Left cardiac atrium (tissue), 4 donors: ENCODE results near the gene CD70. TPM values are rescaled to one million over a fixed set of nuclear protein-coding genes. Genes with fewer than 3 reads are reported as not detected.
"Not testable (repeated sequence)": the region's sequence is repeated elsewhere in the genome, so short reads cannot be mapped to it uniquely, and the experiment has no call there.

Experiments used
- ATAC-seq, 2 donors: fragments of 200-7000 bp; cut with Tn5 transposase; one replicate each; pipeline ENCODE4 v1.9.1; 2020; ENCODE audit warnings: mild to moderate bottlenecking in 2 of 2, moderate library complexity in 2 of 2
- DNase-seq: peaks from one replicate; pipeline ENCODE4 v3.0.0-alpha.2; 2020
- intact Hi-C, 2 donors: fragments of 100-400 bp; cut with DNase I; formaldehyde crosslinking; loops; one replicate each; pipeline versions ENCODE4 v1.14.1 to v1.15.1; 2022 to 2023
- total RNA-seq, 2 donors: library from RNA; stranded (reverse); fragmentation: NEBNext Ultra II Directional; extraction: Animal tissue kit (Norgen Biotek cat#: 25700); gene quantifications; one replicate each; pipeline ENCODE4 v1.2.1, GENCODE V29; 2021
- donor health status: DM: no; HTN: yes; CAD: no.
- donor health status: DM: no; HTN: yes; CAD: no; lungs with severe emphysema.
- donor health status: DM: yes; HTN: yes; CAD: no.
- donor health status: Dilated cardiomyopathy.

The CD70 gene
- total RNA-seq, 2 donors from 2014 or later: not detected

GRCh38 chr19:6600951-6601536 lies 10.1 kb upstream of the CD70 start:
- intact Hi-C loops, DNase-seq, ATAC-seq: not testable (repeated sequence)

DNA sequence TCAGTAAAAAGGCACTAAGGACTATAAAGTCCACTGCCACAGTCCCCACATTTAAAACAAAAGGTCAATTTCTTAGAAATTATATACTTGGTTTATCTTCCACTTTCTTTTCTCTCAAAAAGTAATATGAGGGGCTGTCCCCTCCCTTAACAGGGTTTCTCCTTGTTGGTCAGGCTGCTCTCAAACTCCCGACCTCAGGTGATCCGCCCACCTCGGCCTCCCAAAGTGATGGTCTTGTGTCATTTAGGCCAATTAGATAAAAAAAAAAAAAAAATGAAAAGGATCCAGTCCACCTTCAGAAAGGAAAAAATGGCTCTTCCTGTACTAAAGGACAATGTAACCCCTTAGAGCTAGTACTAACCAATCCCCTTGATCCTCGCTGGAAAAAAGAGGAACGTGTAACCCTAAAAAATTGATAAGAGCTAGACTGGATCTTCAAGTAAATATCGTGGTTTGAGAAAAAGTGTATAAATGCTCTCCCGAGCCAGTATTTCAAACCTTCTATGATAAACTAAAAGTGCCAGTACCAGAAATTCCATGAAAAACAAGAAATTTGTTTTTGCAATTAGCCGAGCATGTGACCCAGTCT lies 9.0 kb upstream of the CD70 start:
- no peak for DNase-seq
- intact Hi-C loops: no loop called here
- no peak for ATAC-seq

GRCh38 chr19:6598254-6598892 lies 7.4 kb upstream of the CD70 start:
- DNase-seq, ATAC-seq, intact Hi-C loops: not testable (repeated sequence)

DNA sequence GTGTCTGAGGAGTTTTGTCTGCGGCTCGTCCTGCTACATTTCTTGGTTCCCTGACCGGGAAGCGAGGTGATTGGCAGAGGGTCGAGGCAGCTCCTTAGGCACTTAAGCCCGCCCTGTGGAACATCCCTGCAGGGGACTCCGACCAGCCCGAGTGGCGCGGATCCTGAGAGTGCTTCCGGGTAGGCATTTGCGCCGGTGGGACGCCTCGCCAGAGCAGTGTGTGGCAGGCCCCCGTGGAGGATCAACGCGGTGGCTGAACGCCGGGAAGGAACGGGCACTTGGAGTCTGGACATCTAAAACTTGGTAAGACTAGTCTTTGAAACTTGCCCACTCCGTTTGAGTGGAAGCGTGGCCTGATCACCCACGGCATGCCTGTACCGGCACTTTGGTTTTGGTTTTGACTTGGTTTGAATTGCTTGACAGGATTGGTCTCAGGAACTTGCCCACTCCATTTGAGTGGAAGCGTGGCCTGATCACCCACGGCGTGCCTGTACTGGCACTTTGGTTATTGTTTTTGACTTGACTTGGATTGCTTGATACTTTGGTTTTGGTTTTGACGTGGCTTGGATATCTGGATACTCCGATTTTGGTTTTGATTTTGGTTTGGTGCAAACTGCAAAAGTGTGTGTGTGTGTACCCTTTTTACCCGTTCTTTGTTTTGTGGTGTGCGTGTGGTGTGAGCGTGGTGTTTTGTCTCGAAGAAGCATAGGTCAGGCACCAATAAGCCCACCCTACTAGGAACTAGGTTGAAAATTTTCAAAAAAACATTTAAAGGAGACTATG lies 6.7 kb upstream of the CD70 start:
- intact Hi-C loops, DNase-seq, ATAC-seq: not testable (repeated sequence)

DNA sequence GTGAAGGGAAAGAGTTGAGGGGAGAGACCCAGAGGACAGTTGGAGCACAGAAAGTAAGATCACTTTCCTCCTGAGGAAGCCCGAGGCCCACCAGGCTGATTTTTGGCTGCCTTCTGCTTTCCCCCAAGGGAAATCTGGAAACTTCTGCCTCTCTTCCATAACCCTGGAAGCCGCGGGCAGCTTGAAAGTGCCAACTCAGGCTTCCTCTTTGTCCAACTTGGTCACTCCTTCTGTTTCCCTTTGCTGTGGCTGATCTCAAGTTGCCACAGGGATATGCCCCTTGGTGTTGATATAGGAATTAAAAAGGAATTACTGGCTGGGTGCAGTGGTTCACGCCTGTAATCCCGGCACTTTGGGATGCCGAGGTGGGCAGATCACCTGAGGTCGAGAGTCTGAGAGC lies 5.7 kb upstream of the CD70 start:
- intact Hi-C loops: no loop called here
- ATAC-seq (no peak), DNase-seq (no peak)

- ATAC-seq: no peak
- intact Hi-C loops: no loop called here
Measured at GRCh38 chr19:6593651-6594416, 2.9 kb upstream of the CD70 start.

GRCh38 chr19:6590258-6590826 lies 608 bp downstream of the CD70 start:
- ATAC-seq (no peak), DNase-seq (no peak)
- intact Hi-C loops: no loop called here

More at GRCh38 chr19:6593651-6594416, 2.9 kb upstream of the CD70 start:
- DNase-seq: no peak

GRCh38 chr19:6589711-6590257 lies 1.2 kb downstream of the CD70 start:
- DNase-seq: no peak
- intact Hi-C loops: no loop called here
- ATAC-seq: no peak

DNA sequence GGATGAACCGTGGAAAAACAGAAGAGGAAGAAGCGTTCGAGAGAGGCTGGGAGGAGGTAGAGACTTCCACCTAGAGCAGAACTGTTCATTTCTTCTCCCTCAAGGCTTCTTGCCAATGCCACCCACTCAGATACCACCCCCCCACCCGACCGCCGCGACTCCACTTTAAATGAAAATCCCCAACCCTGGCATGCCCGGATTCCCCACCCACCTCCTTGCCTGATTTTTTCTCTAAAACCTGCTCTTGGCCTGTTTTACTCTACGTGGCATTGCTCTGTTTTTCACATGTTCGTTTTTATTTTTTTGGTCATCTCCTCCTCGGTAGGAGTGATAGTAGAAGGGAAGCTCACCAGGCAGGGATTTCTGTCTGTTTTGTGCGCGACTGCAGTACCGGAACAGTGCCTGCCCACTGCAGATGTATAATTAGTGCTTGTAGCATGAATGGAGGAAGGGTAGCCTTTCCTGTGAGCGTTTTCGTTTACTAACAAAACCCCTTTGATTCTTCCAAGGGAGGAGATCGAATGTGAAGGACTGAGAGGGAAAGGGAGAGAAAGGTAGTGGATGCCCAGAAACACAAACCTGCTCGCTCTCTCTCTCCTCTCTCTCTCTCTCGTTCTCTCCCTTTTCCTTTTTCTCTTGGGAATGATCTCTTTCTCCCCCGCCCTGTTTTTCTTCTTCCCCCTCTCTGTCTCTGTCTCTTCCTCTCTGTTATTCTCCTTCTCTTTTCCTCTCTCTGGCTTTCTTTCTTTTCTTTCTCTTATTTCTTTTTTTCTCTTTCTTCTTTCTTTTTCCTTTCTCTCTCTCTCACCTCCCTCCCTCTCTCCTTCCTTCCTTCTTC lies 2.2 kb downstream of the CD70 start:
- DNase-seq (no peak), ATAC-seq (no peak)
- intact Hi-C loops: no loop called here

DNA sequence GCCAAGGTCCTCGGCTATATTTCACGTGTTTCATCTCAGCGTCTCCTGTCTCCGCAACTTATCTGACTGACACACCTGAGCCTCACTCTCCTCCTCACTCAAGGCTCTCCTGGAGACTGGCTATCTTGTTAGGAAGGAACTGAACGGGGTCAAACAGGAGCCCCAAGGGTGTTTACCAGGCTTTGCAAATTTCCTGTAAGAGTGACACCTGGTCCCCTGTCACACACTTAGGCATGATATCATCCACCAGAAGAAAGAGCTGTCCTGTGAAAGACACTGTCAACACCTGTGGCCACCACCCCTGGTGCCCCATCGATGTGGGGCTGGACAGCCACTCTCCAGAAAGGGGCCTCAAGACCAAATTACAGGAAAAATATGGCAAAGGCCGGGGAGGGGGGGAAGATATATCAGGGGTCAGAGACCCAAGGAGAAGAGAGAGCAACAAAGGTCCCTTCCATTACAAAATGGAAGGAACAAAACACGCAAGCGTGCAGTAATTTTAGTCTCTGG lies 2.9 kb downstream of the CD70 start:
- intact Hi-C loops: no loop called here
- no peak for DNase-seq
- no peak for ATAC-seq

- intact Hi-C loops: no loop called here
- ATAC-seq: peak; percentile 18 to 27
Measured at GRCh38 chr19:6587093-6587820, 3.7 kb downstream of the CD70 start.

DNA sequence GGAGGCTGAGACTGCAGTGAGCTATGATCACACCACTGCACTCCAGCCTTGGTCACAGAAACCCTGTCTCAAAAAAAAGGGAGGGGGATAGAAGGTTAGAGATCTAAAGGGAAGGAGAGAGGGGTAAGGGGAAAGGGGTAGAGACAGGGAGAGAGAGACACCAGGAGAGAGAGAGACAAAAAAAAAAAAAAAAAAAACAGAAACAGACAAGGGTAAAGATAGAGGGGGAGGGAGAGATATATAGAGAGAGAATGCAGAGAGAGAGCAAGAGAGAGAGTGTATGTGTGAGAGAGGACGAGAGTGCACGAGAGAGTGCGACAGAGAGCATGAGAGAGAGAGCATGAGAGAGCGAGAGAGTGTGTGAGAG lies 4.2 kb downstream of the CD70 start:
- DNase-seq: no peak
- ATAC-seq: peak in 1 of 2 donors; percentile 15
- intact Hi-C loops: no loop called here

More at GRCh38 chr19:6587093-6587820, 3.7 kb downstream of the CD70 start:
- DNase-seq: no peak

DNA sequence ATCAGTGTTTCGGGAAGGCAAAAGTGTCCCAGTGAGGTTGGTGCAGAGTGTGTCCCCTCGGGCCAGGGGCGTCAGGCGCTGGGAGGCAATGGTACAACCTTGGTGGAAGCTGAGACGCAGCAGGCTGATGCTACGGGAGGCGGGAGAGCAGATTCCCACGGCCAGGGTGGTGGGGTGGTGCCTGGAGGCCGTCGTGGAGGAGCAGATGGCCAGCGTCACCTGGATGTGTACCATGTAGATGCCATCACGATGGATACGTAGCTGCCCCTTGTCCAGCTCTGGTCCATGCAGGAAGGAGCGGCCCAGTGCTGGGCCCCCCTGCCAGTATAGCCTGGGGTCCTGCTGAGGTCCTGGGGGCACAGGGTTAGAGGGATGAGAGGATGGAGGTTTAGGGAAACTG lies 4.9 kb downstream of the CD70 start:
- ATAC-seq (no peak), DNase-seq (no peak)
- intact Hi-C loops: no loop called here

DNA sequence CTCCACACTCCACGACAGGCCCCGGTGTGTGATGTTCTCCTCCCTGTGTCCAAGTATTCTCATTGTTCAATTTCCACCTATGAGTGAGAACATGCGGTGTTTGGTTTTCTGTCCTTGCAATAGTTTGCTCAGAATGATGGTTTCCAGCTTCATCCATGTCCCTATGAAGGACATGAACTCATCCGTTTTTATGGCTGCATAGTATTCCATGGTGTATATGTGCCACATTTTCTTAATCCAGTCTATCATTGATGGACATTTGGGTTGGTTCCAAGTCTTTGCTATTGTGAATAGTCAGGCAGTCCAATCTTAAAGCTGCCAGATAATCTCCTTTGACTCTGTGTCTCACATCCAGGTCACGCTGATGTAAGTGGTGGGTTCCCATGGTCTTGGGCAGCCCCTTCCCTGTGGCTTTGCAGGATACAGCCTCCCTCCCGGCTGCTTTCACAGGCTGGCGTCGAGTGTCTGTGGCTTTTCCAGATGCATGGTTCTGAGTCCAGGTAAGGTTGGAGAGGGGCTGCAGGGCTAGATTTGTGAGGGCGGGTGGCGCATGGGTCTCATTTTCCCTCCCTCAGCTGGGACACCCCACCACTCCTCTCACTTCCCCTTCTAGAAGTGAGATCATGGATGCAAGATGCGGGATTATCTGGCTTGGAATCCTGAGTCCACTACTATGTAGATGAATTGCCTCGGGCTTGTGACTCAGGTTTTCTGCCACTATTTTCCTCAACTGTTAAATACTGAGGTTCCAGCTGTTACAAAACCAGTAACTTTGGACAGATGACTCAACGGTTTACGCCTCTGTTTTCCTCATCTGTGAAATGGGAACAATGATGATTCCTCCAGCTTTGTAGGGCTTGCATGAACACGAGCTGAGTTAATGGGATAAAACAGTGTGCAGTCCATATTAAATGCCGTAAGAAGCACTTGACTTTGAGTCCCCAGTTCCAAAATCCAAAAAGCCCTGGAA lies 8.2 kb downstream of the CD70 start:
- intact Hi-C loops, ATAC-seq: not testable (repeated sequence)

DNA sequence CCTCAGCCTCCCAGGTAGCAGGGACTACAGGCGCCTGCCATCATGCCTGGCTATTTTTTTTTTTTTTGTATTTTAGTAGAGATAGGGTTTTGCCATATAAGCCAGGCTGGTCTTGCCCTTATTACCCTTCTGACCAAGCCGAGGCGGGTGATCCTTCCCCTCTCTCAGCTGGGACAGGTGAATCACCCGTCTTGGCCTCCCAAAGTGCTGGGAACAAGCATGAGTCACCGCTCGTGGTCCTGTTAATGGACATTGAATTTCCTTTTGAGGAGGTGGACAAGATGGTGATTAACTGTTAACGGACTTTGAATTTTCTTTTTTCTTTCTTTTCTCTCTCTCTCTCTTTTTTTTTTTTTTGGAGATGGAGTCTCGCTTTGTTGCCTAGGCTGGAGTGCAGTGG lies 10.6 kb downstream of the CD70 start:
- DNase-seq: no peak
- no peak for ATAC-seq
- intact Hi-C loops: no loop called here

More for the DNA sequence above, 8.2 kb downstream of the CD70 start:
- DNase-seq: not testable (repeated sequence)
